OCI-LY7 (cell line): ENCODE results near the gene TIMM8B. TPM values are rescaled to one million over a fixed set of nuclear protein-coding genes. Genes with fewer than 3 reads are reported as not detected.
"Not testable (repeated sequence)": the region's sequence is repeated elsewhere in the genome, so short reads cannot be mapped to it uniquely, and the experiment has no call there.

Experiments used
- BruUV-seq: library from RNA; stranded (reverse); fragments of 400-500 nt; replicated peaks from 2 replicates; lab custom pipeline; 2021; lab: Mats Ljungman, UMichigan
- CTCF ChIA-PET: fragments of 300-600 bp; sonication (Branson Sonifier 250); formaldehyde crosslinking; loops from one replicate; lab custom pipeline; 2022; ENCODE audit warnings: antibody characterized with exemption; ENCODE audit not compliant: unreplicated experiment; lab: Charles Lee
- POLR2A ChIA-PET: fragments of 300-600 bp; sonication (Branson Sonifier 250); formaldehyde crosslinking; loops from one replicate; lab custom pipeline; 2022; ENCODE audit warnings: antibody characterized with exemption; lab: Charles Lee
- DNase-seq: peaks from one replicate; pipeline ENCODE4 v3.0.0-alpha.2; 2015; ENCODE audit warnings: low spot score
- H2AFZ ChIP-seq: fragments of 200-600 bp; sonication (generic), shearing (Covaris generic); 2 replicates; pipeline ENCODE4 v1.6.1; 2014; ENCODE audit warnings: mild to moderate bottlenecking, antibody characterized with exemption, low read length, moderate library complexity
- H3K27ac ChIP-seq: fragments of 200-600 bp; sonication (generic); 2 replicates; pipeline ENCODE4 v1.5.1; 2014; ENCODE audit warnings: mixed run types, low read depth, mild to moderate bottlenecking, moderate library complexity, low read length, inconsistent platforms; ENCODE audit not compliant: poor library complexity, severe bottlenecking
- H3K36me3 ChIP-seq: fragments of 200-600 bp; sonication (generic); 2 replicates; pipeline ENCODE4 v1.6.1; 2014; ENCODE audit warnings: mild to moderate bottlenecking, antibody characterized with exemption, low read length, moderate library complexity, mixed read lengths; ENCODE audit not compliant: insufficient read depth
- H3K4me1 ChIP-seq: fragments of 200-600 bp; sonication (generic); 2 replicates; pipeline ENCODE4 v1.5.1; 2014; ENCODE audit warnings: mild to moderate bottlenecking, low read length; ENCODE audit not compliant: insufficient read depth, poor library complexity, severe bottlenecking
- H3K4me2 ChIP-seq: fragments of 200-600 bp; sonication (generic); 2 replicates; pipeline ENCODE4 v1.6.1; 2014; ENCODE audit warnings: mild to moderate bottlenecking, low read length
- H3K4me3 ChIP-seq: fragments of 200-600 bp; sonication (generic); 2 replicates; pipeline ENCODE4 v1.5.1; 2014; ENCODE audit warnings: mild to moderate bottlenecking, low read depth, low read length; ENCODE audit not compliant: poor library complexity, severe bottlenecking
- H3K79me2 ChIP-seq: fragments of 200-600 bp; sonication (generic); 2 replicates; pipeline ENCODE4 v1.6.1; 2016; ENCODE audit warnings: low read depth, mild to moderate bottlenecking, low read length, moderate library complexity, mixed read lengths; ENCODE audit not compliant: insufficient read depth
- H3K9me2 ChIP-seq: fragments of 200-600 bp; sonication (generic); 2 replicates; pipeline ENCODE4 v1.6.1; 2016; ENCODE audit warnings: mild to moderate bottlenecking, low read length, mixed read lengths; ENCODE audit not compliant: insufficient read depth
- H3K9me3 ChIP-seq: fragments of 200-600 bp; sonication (generic); 2 replicates; pipeline ENCODE4 v1.6.1; 2014; ENCODE audit warnings: mild to moderate bottlenecking, mixed run types, low read length, mixed read lengths
- H4K20me1 ChIP-seq: fragments of 200-600 bp; sonication (generic); 2 replicates; pipeline ENCODE4 v1.6.1; 2014; ENCODE audit warnings: mild to moderate bottlenecking, antibody characterized with exemption, low read length, moderate library complexity, mixed read lengths; ENCODE audit not compliant: insufficient read depth
- EZH2phosphoT487 ChIP-seq: fragments of 200-600 bp; sonication (generic); IDR thresholded peaks from 2 replicates; pipeline ENCODE4 v1.6.1; 2018; ENCODE audit warnings: low read depth, borderline replicate concordance, mild to moderate bottlenecking, mixed run types, antibody characterized with exemption, low read length, moderate library complexity, mixed read lengths
- intact Hi-C: fragments of 100-400 bp; cut with micrococcal nuclease; formaldehyde crosslinking; loops from one replicate; pipeline ENCODE4 v1.10.0; 2022; ENCODE audit not compliant: unreplicated experiment
- total RNA-seq, 2 experiments: library from RNA; depleted of rRNA in 1 of 2; stranded (reverse); fragments of >200 nt in 1 of 2; shearing (Covaris generic) in 1 of 2; gene quantifications; 2 replicates each; pipeline ENCODE4 v1.2.3, GENCODE V29; 2014 to 2022
- TF ChIP-seq, protein P1 (sequence below): fragments of 200-600 bp; sonication (generic); conservative IDR thresholded peaks from 2 replicates; pipeline ENCODE4 v1.5.1; 2014; ENCODE audit warnings: mild to moderate bottlenecking, antibody characterized with exemption, low read length, moderate library complexity, mixed read lengths

The TIMM8B gene
- total RNA-seq, 2 experiments from 2014 or later, result 58.2 to 71.3 TPM

DNA sequence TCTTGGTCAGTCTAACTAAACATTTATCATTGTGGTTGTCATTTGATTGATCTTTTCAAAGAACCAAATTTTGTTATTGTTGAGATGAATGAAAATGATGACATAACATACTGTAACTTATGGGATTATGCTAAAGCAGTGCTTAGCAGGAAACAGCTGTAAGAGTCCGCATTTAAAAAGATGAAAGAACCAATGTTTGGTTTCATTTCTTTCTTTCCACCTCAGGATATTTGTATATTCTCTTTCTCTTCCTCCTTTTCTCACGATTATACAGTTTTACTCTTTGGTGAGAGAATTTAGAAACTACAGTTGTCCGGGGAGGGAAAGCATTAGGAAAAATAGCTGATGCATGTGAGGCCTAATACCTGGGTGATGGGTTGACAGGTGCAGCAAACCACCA is 35.8 kb downstream of the TIMM8B start:
- CTCF ChIA-PET, result no interaction called here
- TF ChIP-seq, protein P1, sequence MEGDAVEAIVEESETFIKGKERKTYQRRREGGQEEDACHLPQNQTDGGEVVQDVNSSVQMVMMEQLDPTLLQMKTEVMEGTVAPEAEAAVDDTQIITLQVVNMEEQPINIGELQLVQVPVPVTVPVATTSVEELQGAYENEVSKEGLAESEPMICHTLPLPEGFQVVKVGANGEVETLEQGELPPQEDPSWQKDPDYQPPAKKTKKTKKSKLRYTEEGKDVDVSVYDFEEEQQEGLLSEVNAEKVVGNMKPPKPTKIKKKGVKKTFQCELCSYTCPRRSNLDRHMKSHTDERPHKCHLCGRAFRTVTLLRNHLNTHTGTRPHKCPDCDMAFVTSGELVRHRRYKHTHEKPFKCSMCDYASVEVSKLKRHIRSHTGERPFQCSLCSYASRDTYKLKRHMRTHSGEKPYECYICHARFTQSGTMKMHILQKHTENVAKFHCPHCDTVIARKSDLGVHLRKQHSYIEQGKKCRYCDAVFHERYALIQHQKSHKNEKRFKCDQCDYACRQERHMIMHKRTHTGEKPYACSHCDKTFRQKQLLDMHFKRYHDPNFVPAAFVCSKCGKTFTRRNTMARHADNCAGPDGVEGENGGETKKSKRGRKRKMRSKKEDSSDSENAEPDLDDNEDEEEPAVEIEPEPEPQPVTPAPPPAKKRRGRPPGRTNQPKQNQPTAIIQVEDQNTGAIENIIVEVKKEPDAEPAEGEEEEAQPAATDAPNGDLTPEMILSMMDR, result no peak
- TF ChIP-seq EZH2phosphoT487, result no peak
- peak overlapping the region; percentile 55 for H3K4me3 ChIP-seq
- peak; percentile 72 for DNase-seq
- POLR2A ChIA-PET, result interaction anchor here (0.9 to 1.7 kb wide), 3 partner anchors 116 to 124 kb away, joined by 3 to 4 read pairs (median 4); no protein-coding TSS in a partner anchor
- H2AFZ ChIP-seq, result no peak overlapping the region
- H3K4me2 ChIP-seq, result peak overlapping the region; percentile 59
- H3K4me1 ChIP-seq, result peaks cover 47% of the 10 kb centered on the region
- H3K79me2 ChIP-seq, result peaks cover 26% of the 10 kb centered on the region
- peaks cover 94% of the 10 kb centered on the region for H3K36me3 ChIP-seq
- H4K20me1 ChIP-seq, result no peaks in the 10 kb centered on the region
- peak overlapping the region; percentile 79 for H3K27ac ChIP-seq
- H3K9me2 ChIP-seq, result no peaks in the 10 kb centered on the region
- intact Hi-C loops, result loop anchor here (2.0 kb wide), 1 partner anchor 26 kb away; the partner anchor contains the start of gene DLAT
- H3K9me3 ChIP-seq, result peaks cover 6% of the 10 kb centered on the region; the same call in 1 of the 2 replicates
- no TSS peak for BruUV-seq

DNA sequence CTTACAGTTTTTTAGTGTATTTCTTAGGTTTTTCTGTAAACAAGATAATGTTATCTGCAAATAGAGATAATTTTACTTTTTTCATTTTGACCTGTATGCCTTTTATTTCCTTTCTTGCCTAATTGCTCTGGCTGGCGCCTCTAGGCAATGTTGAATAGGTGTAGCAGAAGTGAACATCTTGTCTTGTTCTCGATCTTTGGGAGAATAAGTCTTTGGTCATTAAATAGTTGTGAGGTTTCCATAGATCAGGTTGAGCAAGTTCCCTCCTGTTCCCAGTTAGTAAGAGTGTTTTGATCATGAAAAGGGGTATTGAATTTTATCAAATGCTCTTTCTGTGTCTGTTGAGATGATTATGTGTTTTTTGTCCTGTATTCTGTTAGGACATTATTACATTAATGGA is 36.8 kb downstream of the TIMM8B start:
- H3K27ac ChIP-seq, result peak overlapping the region; percentile 79
- H3K9me3 ChIP-seq, result peaks cover 6% of the 10 kb centered on the region; the same call in 1 of the 2 replicates
- ChIA-PET CTCF (no interaction called here), POLR2A (interaction anchor here (1.4 to 1.7 kb wide), 2 partner anchors 117 to 123 kb away, joined by 3 to 4 read pairs; no protein-coding TSS in a partner anchor)
- peaks cover 26% of the 10 kb centered on the region for H3K79me2 ChIP-seq
- no TSS peak for BruUV-seq
- no peak overlapping the region for H3K4me3 ChIP-seq
- no peaks in the 10 kb centered on the region for H4K20me1 ChIP-seq
- no peak overlapping the region for H2AFZ ChIP-seq
- DNase-seq, result no peak
- TF ChIP-seq, protein P1, result no peak
- no peak for TF ChIP-seq EZH2phosphoT487
- intact Hi-C loops, result loop anchor here (2.0 kb wide), 1 partner anchor 25 kb away; the partner anchor contains the start of gene DLAT
- peaks cover 96% of the 10 kb centered on the region for H3K36me3 ChIP-seq
- H3K4me1 ChIP-seq, result peaks cover 47% of the 10 kb centered on the region
- peak overlapping the region; percentile 59 for H3K4me2 ChIP-seq
- no peaks in the 10 kb centered on the region for H3K9me2 ChIP-seq

DNA sequence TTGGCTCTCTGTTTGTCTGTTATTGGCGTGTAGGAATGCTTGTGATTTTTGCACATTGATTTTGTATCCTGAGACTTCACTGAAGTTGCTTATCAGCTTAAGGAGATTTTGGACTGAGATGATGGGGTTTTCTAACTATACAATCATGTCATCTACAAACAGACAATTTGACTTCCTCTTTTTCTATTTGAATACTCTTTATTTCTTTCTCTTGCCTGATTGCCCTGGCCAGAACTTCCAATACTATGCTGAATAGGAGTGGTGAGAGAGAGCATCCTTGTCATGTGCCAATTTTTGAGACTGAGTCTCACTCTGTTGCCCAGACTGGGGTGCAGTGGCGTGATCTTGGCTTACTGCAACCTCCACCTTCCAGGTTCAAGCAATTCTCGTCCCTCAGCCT is 38.3 kb downstream of the TIMM8B start:
- Histone ChIP-seq H3K27ac (peak overlapping the region; percentile 50), H3K4me2 (peak overlapping the region; percentile 43), H3K79me2 (peaks cover 26% of the 10 kb centered on the region), H3K4me1 (peaks cover 47% of the 10 kb centered on the region), H3K36me3 (peaks cover 95% of the 10 kb centered on the region)
- H3K4me3 ChIP-seq, H3K9me2 ChIP-seq, intact Hi-C loops, DNase-seq, H2AFZ ChIP-seq, H4K20me1 ChIP-seq, H3K9me3 ChIP-seq, BruUV-seq, CTCF ChIA-PET: not testable (repeated sequence)
- POLR2A ChIA-PET, result interaction anchor here (0.6 to 1.2 kb wide), 7 partner anchors 11 to 466 kb away, joined by 3 to 6 read pairs (median 3); partner anchors contain the start of genes ALG9, SDHD and TIMM8B

DNA sequence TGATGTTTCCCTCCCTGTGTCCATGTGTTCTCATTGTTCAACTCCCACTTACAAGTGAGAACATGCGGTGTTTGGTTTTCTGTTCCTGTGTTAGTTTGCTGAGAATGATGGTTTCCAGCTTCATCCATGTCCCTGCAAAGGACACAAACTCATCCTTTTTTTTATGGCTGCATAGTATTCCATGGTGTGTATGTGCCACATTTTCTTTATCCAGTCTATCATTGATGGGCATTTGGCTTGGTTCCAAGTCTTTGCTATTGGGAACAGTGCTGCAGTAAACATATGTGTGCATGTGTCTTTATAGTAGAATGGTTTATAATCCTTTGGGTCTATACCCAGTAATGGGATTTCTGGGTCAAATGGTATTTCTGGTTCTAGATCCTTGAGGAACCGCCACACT is 39.9 kb downstream of the TIMM8B start:
- Histone ChIP-seq H3K36me3 (peaks cover 95% of the 10 kb centered on the region), H3K4me1 (peaks cover 38% of the 10 kb centered on the region), H3K79me2 (peaks cover 24% of the 10 kb centered on the region)
- BruUV-seq, intact Hi-C loops, POLR2A ChIA-PET, H3K4me2 ChIP-seq, H4K20me1 ChIP-seq, H3K27ac ChIP-seq, H3K9me3 ChIP-seq, H3K4me3 ChIP-seq, DNase-seq, CTCF ChIA-PET, H2AFZ ChIP-seq, H3K9me2 ChIP-seq: not testable (repeated sequence)
